Fibroblast of pulmonary artery (primary cell): ENCODE results near the gene PELI2.
A peak's percentile ranks its signal among the peaks of the same experiment; 100 is the strongest.

Source experiments
- DNase-seq: peaks from one replicate; pipeline ENCODE4 v3.0.0-alpha.2; 2010; ENCODE audit warnings: low read depth
- H3K4me3 ChIP-seq: replicated peaks from 2 replicates; pipeline ENCODE4 v1.5.1; 2011; ENCODE audit warnings: low read depth, mild to moderate bottlenecking, control low read depth, low read length, moderate library complexity
- CTCF ChIP-seq: IDR thresholded peaks from 2 replicates; pipeline ENCODE4 v1.5.1; 2011; ENCODE audit warnings: mild to moderate bottlenecking, control low read depth, low read length, inconsistent platforms; ENCODE audit errors: missing control alignments

The PELI2 gene

GRCh38 chr14:56168007-56168616 lies 49.9 kb downstream of the PELI2 start:
- H3K4me3 ChIP-seq: no peak overlapping the region
- no peak for DNase-seq
- no peak for TF ChIP-seq CTCF

DNA sequence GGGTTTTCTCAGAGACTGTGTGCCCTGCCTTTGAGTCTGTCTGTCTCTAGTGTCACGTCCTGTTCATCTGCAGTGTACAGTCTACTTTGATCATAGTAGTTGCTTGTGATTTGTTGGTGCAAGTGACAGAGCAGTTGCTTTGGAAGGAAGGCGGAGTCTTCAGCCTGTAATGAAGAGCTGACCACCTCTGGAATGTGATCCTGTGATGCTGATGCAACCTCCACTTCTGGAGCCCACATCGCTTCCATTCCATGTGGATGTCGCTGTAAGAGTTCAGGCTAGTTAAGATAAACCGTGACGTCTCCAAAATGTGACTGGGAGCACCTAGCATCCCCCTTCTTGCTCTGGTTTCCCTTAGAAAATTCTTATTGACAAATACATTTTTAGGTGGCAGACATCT lies 51.8 kb downstream of the PELI2 start:
- no peak for TF ChIP-seq CTCF
- DNase-seq: peak; percentile 42
- no peak overlapping the region for H3K4me3 ChIP-seq

GRCh38 chr14:56170877-56171422 lies 52.7 kb downstream of the PELI2 start:
- no peak for DNase-seq
- no peak for TF ChIP-seq CTCF
- no peak overlapping the region for H3K4me3 ChIP-seq

DNA sequence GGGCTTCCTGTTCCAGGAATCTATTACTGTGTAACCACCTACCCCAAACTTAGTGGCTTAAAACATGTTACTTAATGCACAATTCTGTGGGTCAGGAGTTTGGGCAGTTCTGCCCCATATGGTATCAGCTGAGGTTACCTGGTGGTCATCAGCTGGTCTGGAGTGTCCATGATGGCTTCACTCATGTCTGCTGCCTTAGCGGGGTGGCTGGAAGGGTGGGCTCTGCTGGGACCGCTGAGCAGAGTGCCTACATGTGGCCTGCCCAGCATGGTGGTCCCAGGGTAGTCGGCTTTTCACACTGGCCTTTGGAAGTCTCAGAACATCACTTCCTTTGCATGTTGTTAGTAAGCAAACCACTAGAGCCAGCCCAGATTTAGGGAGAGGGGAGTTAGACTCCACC lies 53.9 kb downstream of the PELI2 start:
- no peak overlapping the region for H3K4me3 ChIP-seq
- DNase-seq: no peak
- no peak for TF ChIP-seq CTCF

GRCh38 chr14:56172571-56172971 lies 54.4 kb downstream of the PELI2 start:
- DNase-seq: peak; percentile 87
- no peak overlapping the region for H3K4me3 ChIP-seq
- no peak for TF ChIP-seq CTCF

DNA sequence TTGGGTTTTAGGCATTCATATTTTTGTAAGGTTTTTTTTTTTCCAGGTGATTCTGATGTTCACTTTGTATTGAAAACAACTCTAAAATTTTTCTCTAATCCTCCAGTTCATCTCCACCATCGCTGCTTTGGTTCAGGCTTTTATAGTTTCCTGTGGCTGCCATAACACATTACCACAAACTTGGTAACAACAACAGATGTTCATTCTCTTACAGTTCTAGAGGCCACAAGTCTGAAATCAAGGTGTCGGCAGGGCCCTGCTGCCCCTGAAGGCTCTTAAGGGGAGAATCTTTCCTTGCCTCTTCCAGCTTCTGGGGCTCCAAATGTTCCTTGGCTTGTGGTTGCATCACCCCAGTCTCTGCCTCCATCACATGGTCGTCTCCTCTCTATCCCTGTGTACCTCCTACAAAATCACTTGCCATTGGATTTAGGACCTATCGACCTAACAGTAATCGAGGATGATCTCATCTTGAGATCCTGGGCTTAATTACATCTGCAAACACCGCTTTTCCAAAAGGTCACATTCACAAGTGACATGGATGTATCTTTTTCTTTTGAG lies 55.2 kb downstream of the PELI2 start:
- no peak for TF ChIP-seq CTCF
- no peak overlapping the region for H3K4me3 ChIP-seq
- no peak for DNase-seq

DNA sequence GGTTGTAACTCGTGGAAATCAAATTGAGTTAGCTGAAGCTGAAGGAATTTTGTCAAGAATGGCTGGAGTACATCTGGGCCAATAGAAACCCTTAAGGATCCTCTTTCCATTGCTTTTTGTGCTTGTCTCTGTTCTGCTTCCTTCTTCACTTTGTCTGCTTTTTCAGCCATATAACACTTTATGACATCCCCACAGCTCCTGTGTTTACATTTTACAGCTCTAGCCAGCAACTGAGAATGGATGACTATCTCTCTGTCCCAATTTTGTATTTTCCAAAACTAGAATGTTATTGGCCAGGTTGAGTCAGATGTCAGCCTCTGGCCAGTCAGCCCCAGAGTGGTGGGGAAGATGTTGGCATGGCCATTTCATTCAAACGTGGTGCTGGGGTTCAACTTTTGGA lies 57.6 kb downstream of the PELI2 start:
- no peak for DNase-seq
- no peak overlapping the region for H3K4me3 ChIP-seq
- TF ChIP-seq CTCF: no peak
